B cell (primary cell): ENCODE data around the gene MOSPD3. TPM values are rescaled to one million over a fixed set of nuclear protein-coding genes. Genes with fewer than 3 reads are reported as not detected.

Experiments used
- ATAC-seq: fragments of 200-7000 bp; cut with Tn5 transposase; one replicate; pipeline ENCODE4 v1.10.0; 2021; ENCODE audit warnings: low read depth, mild to moderate bottlenecking, moderate number of reproducible peaks, moderate library complexity
- CTCF ChIA-PET: fragments of 350-600 bp; sonication (Branson Sonifier 250); formaldehyde crosslinking; loops from one replicate; lab custom pipeline; 2021; ENCODE audit warnings: antibody characterized with exemption, inconsistent platforms; lab: Charles Lee
- POLR2A ChIA-PET: fragments of 350-600 bp; sonication (Branson Sonifier 250); formaldehyde crosslinking; loops from one replicate; lab custom pipeline; 2021; ENCODE audit warnings: antibody characterized with exemption; lab: Charles Lee
- DNase-seq: peaks from one replicate; pipeline ENCODE4 v3.0.0; 2013
- H2AFZ ChIP-seq: 2 replicates; pipeline ENCODE4 v1.6.1; 2012; ENCODE audit warnings: mild to moderate bottlenecking, low read depth, low read length; ENCODE audit not compliant: insufficient read depth, poor library complexity, severe bottlenecking
- H3K27ac ChIP-seq, 2 donors: 1 replicate in 1 of 2; 2 replicates in 1 of 2; pipeline ENCODE4 v1.5.1; 2012 to 2013; ENCODE audit warnings: low read length in 2 of 2, mild to moderate bottlenecking in 2 of 2, moderate library complexity in 1 of 2
- H3K27me3 ChIP-seq, 4 experiments: fragments of 200-600 bp in 1 of 4; sonication (generic) in 1 of 4; replicated peaks in 1 of 4; 1 replicate in 2 of 4; 2 replicates in 2 of 4; pipeline versions ENCODE4 v1.6.1 to v1.7.0; 2013 to 2016; ENCODE audit warnings: low read length in 3 of 4, mild to moderate bottlenecking in 2 of 4, mixed read lengths in 1 of 4, moderate library complexity in 1 of 4; ENCODE audit not compliant: insufficient read depth in 4 of 4, control insufficient read depth in 3 of 4; ENCODE audit errors: control extremely low read depth in 1 of 4
- H3K36me3 ChIP-seq, 2 experiments: replicated peaks in 1 of 2; 1 replicate in 1 of 2; 2 replicates in 1 of 2; pipeline versions ENCODE4 v1.6.1 to v1.7.1; 2013; ENCODE audit warnings: low read length in 1 of 2; ENCODE audit not compliant: insufficient read depth in 2 of 2, control insufficient read depth in 1 of 2; ENCODE audit errors: control extremely low read depth in 1 of 2, extremely low read depth in 1 of 2
- H3K4me1 ChIP-seq, 2 donors: fragments of 200-600 bp in 1 of 2; sonication (generic) in 1 of 2; 1 replicate in 1 of 2; 2 replicates in 1 of 2; pipeline versions ENCODE4 v1.5.1 to v1.6.1; 2013 to 2017; ENCODE audit warnings: low read length in 2 of 2; ENCODE audit not compliant: control insufficient read depth in 2 of 2, insufficient read depth in 2 of 2
- H3K4me2 ChIP-seq: replicated peaks from 2 replicates; pipeline ENCODE3; 2012; ENCODE audit warnings: mild to moderate bottlenecking, low read depth, low read length; ENCODE audit not compliant: poor library complexity, severe bottlenecking
- H3K4me3 ChIP-seq, 5 experiments: fragments of 200-600 bp in 1 of 5; sonication (generic) in 1 of 5; 1 replicate in 3 of 5; 2 replicates in 2 of 5; pipeline versions ENCODE4 v1.5.1 to v1.7.0; 2011 to 2016; ENCODE audit warnings: low read length in 4 of 5, mild to moderate bottlenecking in 4 of 5, low read depth in 2 of 5, control low read depth in 1 of 5, moderate library complexity in 1 of 5; ENCODE audit not compliant: insufficient read depth in 1 of 5; ENCODE audit errors: control extremely low read depth in 1 of 5, extremely low read depth in 1 of 5
- H3K79me2 ChIP-seq: fragments of 200-600 bp; sonication (generic); one replicate; pipeline ENCODE4 v1.6.0; 2016; ENCODE audit warnings: low read length; ENCODE audit not compliant: control insufficient read depth, insufficient read depth
- H3K9ac ChIP-seq: fragments of 200-600 bp; sonication (generic); 2 replicates; pipeline ENCODE4 v1.6.1; 2017; ENCODE audit warnings: mild to moderate bottlenecking, low read length, moderate library complexity
- H3K9me3 ChIP-seq, 3 donors: one replicate each; pipeline versions ENCODE4 v1.6.1 to v1.7.1; 2013; ENCODE audit warnings: low read length in 2 of 3; ENCODE audit not compliant: control insufficient read depth in 2 of 3, insufficient read depth in 1 of 3; ENCODE audit errors: control extremely low read depth in 1 of 3
- H4K20me1 ChIP-seq: 2 replicates; pipeline ENCODE4 v1.6.0; 2012; ENCODE audit warnings: mild to moderate bottlenecking, low read length; ENCODE audit not compliant: insufficient read depth, control insufficient read depth, poor library complexity, severe bottlenecking
- H3K27ac Mint-ChIP-seq: one replicate; pipeline ENCODE4 v1.8.0; 2021; ENCODE audit warnings: mixed read lengths
- H3K27me3 Mint-ChIP-seq: one replicate; pipeline ENCODE4 v1.8.0; 2021; ENCODE audit warnings: mixed read lengths
- H3K4me1 Mint-ChIP-seq: one replicate; pipeline ENCODE4 v1.8.0; 2021; ENCODE audit warnings: mixed read lengths
- H3K4me3 Mint-ChIP-seq: one replicate; pipeline ENCODE4 v1.8.0; 2021; ENCODE audit warnings: mixed read lengths
- H3K9me3 Mint-ChIP-seq: one replicate; pipeline ENCODE4 v1.8.0; 2022; ENCODE audit warnings: mixed read lengths; ENCODE audit not compliant: insufficient read depth
- EZH2 ChIP-seq: IDR thresholded peaks from 2 replicates; pipeline ENCODE4 v1.6.1; 2012; ENCODE audit warnings: borderline replicate concordance, low read depth, mild to moderate bottlenecking, moderate library complexity, low read length; ENCODE audit not compliant: insufficient read depth, poor library complexity, severe bottlenecking
- WGBS: methylation state at CpG from one replicate; pipeline ENCODE4 v1.1.5; 2013; ENCODE audit warnings: missing lambda C conversion rate; ENCODE audit not compliant: insufficient coverage; 5-methylcytosine and 5-hydroxymethylcytosine counted together
- intact Hi-C: fragments of 100-400 bp; cut with micrococcal nuclease; formaldehyde crosslinking; loops from one replicate; pipeline ENCODE4 v1.10.0; 2022
- polyA plus RNA-seq: library from polyadenylated mRNA; depleted of rRNA; stranded (reverse); fragments of >200 nt; gene quantifications from 2 replicates; pipeline ENCODE4 v1.2.3, GENCODE V29; 2012
- total RNA-seq, 2 donors: library from RNA; stranded (reverse); fragments of 120-200 nt in 1 of 2; gene quantifications; 1 replicate in 1 of 2; 2 replicates in 1 of 2; pipeline versions ENCODE4 v1.2.3 to v1.2.4, GENCODE V29; 2013 to 2022
- TF ChIP-seq, protein P1 (sequence below): fragments of 200-600 bp; IDR thresholded peaks from one replicate; pipeline ENCODE4 v1.8.0; 2022; ENCODE audit warnings: antibody characterized with exemption, mild to moderate bottlenecking

Gene MOSPD3
- total and polyA plus RNA-seq, 2 donors (not counting 1 experiment from before 2014, with no cell fraction given) = 18.8 to 19.2 TPM

DNA sequence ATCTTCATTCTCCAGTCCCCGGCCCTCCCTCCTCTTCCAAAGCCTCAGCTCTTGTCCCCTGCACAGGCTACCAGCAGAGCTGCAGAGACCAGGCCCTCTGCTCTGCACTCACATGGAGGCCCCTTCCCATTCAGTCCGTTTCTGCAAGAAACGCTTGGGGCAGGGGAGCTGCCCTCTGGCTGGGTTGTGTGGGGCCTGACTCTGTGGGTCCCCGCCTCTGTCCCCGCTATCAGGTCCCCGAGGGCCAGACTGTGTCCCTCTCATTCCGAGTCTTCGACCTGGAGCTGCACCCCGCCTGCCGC, 8.7 kb upstream of the MOSPD3 start:
- H3K79me2 ChIP-seq = no peaks in the 10 kb centered on the region
- no peaks in the 10 kb centered on the region for H3K27me3 Mint-ChIP-seq
- 41% methylated on average over 10 of the region's 10 CpGs for WGBS
- no peaks in the 10 kb centered on the region for H3K9me3 Mint-ChIP-seq
- peaks cover 12% of the 10 kb centered on the region for H3K4me1 Mint-ChIP-seq
- POLR2A ChIA-PET = interaction anchor here (0.6 to 1.6 kb wide), 6 partner anchors 9 to 102 kb away, joined by 3 to 9 read pairs (median 4); partner anchors contain the start of genes FBXO24, LRCH4, MOSPD3 and POP7
- H3K4me2 ChIP-seq = peak overlapping the region; percentile 99
- TF ChIP-seq, protein P1, sequence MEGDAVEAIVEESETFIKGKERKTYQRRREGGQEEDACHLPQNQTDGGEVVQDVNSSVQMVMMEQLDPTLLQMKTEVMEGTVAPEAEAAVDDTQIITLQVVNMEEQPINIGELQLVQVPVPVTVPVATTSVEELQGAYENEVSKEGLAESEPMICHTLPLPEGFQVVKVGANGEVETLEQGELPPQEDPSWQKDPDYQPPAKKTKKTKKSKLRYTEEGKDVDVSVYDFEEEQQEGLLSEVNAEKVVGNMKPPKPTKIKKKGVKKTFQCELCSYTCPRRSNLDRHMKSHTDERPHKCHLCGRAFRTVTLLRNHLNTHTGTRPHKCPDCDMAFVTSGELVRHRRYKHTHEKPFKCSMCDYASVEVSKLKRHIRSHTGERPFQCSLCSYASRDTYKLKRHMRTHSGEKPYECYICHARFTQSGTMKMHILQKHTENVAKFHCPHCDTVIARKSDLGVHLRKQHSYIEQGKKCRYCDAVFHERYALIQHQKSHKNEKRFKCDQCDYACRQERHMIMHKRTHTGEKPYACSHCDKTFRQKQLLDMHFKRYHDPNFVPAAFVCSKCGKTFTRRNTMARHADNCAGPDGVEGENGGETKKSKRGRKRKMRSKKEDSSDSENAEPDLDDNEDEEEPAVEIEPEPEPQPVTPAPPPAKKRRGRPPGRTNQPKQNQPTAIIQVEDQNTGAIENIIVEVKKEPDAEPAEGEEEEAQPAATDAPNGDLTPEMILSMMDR = no peak
- TF ChIP-seq EZH2 = no peak
- CTCF ChIA-PET = interaction anchor here (0.8 to 2.5 kb wide), 10 partner anchors 9 to 122 kb away, joined by 3 to 11 read pairs (median 3); partner anchors contain the start of genes FBXO24, LRCH4 and MOSPD3
- peak overlapping the region in 1 of 2 donors; percentile 43 for H3K27ac ChIP-seq
- no peaks in the 10 kb centered on the region for H3K36me3 ChIP-seq
- H2AFZ ChIP-seq = peak overlapping the region; percentile 95
- peak overlapping the region; percentile 88 for H3K4me3 Mint-ChIP-seq
- H3K4me3 ChIP-seq = peak overlapping the region in 4 of 5 experiments; percentile 74 to 85 (median 78)
- peaks cover 15 to 25% of the 10 kb centered on the region in 2 donors for H3K4me1 ChIP-seq
- no peaks in the 10 kb centered on the region for H4K20me1 ChIP-seq
- H3K9ac ChIP-seq = peak overlapping the region; percentile 80
- H3K9me3 ChIP-seq = no peaks in the 10 kb centered on the region
- no peak for DNase-seq
- intact Hi-C loops = loop anchor here (1.0 to 2.0 kb wide), 9 partner anchors 9 to 102 kb away; partner anchors contain the start of genes AGFG2, FBXO24, GNB2 and LRCH4
- ATAC-seq = no peak
- H3K27me3 ChIP-seq = no peaks in the 10 kb centered on the region
- H3K27ac Mint-ChIP-seq = peak overlapping the region; percentile 80
